GM18951 (cell line): Measurements from ENCODE around the gene NTSR1.

Experiments used
- POLR2A ChIP-seq: IDR thresholded peaks from 4 replicates; pipeline ENCODE4 v1.6.1; 2011; ENCODE audit warnings: mild to moderate bottlenecking; ENCODE audit not compliant: insufficient read length, insufficient read depth; ENCODE audit errors: extremely low read depth
- in situ Hi-C: fragments of 300-500 bp; cut with MboI; formaldehyde crosslinking; loops from one replicate; pipeline ENCODE4 v1.12.0; 2022; ENCODE audit warnings: low sequenced_read_pairs, mixed read lengths, inconsistent platforms; ENCODE audit not compliant: unreplicated experiment

NTSR1 gene

GRCh38 chr20:62733526-62733842, 24.8 kb downstream of the NTSR1 start:
- in situ Hi-C loops, result no loop called here
- TF ChIP-seq POLR2A, result no peak

GRCh38 chr20:62733891-62734290, 25.3 kb downstream of the NTSR1 start:
- in situ Hi-C loops, result no loop called here
- TF ChIP-seq POLR2A, result no peak

GRCh38 chr20:62734326-62734725, 25.7 kb downstream of the NTSR1 start:
- no peak for TF ChIP-seq POLR2A
- in situ Hi-C loops, result no loop called here

GRCh38 chr20:62734881-62735280, 26.2 kb downstream of the NTSR1 start:
- no peak for TF ChIP-seq POLR2A
- in situ Hi-C loops, result no loop called here

GRCh38 chr20:62735331-62735821, 26.7 kb downstream of the NTSR1 start:
- TF ChIP-seq POLR2A, result no peak
- in situ Hi-C loops, result no loop called here

- in situ Hi-C loops, result no loop called here
- no peak for TF ChIP-seq POLR2A
Measured at GRCh38 chr20:62736026-62736406, 27.4 kb downstream of the NTSR1 start.

GRCh38 chr20:62736407-62737071, 27.9 kb downstream of the NTSR1 start:
- TF ChIP-seq POLR2A, result no peak
- in situ Hi-C loops, result no loop called here

- TF ChIP-seq POLR2A, result no peak
- in situ Hi-C loops, result no loop called here
Measured at GRCh38 chr20:62737271-62737811, 28.7 kb downstream of the NTSR1 start.

GRCh38 chr20:62738025-62738881, 29.6 kb downstream of the NTSR1 start:
- in situ Hi-C loops, result no loop called here
- no peak for TF ChIP-seq POLR2A

GRCh38 chr20:62739067-62739466, 30.4 kb downstream of the NTSR1 start:
- in situ Hi-C loops, result no loop called here
- TF ChIP-seq POLR2A, result no peak

GRCh38 chr20:62739581-62740285, 31.1 kb downstream of the NTSR1 start:
- no peak for TF ChIP-seq POLR2A
- in situ Hi-C loops, result no loop called here

GRCh38 chr20:62740286-62741141, 31.9 kb downstream of the NTSR1 start:
- in situ Hi-C loops, result no loop called here
- TF ChIP-seq POLR2A, result no peak

- TF ChIP-seq POLR2A, result no peak
- in situ Hi-C loops, result no loop called here
Measured at GRCh38 chr20:62741191-62741691, 32.6 kb downstream of the NTSR1 start.
